TTC549 (cell line): Measurements from ENCODE around the gene FAM53A.

Experiments used
- FAIRE-seq: peaks from 2 replicates; lab custom pipeline; 2012; peaks lifted over from hg19 to GRCh38; lab: Jason Lieb, UNC

FAM53A gene, protein sequence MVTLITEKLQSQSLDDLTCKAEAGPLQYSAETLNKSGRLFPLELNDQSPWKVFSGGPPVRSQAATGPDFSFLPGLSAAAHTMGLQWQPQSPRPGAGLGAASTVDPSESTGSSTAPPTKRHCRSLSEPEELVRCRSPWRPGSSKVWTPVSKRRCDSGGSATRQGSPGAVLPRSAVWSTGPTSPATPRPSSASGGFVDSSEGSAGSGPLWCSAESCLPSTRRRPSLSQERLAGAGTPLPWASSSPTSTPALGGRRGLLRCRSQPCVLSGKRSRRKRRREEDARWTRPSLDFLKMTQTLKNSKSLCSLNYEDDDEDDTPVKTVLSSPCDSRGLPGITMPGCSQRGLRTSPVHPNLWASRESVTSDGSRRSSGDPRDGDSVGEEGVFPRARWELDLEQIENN

DNA sequence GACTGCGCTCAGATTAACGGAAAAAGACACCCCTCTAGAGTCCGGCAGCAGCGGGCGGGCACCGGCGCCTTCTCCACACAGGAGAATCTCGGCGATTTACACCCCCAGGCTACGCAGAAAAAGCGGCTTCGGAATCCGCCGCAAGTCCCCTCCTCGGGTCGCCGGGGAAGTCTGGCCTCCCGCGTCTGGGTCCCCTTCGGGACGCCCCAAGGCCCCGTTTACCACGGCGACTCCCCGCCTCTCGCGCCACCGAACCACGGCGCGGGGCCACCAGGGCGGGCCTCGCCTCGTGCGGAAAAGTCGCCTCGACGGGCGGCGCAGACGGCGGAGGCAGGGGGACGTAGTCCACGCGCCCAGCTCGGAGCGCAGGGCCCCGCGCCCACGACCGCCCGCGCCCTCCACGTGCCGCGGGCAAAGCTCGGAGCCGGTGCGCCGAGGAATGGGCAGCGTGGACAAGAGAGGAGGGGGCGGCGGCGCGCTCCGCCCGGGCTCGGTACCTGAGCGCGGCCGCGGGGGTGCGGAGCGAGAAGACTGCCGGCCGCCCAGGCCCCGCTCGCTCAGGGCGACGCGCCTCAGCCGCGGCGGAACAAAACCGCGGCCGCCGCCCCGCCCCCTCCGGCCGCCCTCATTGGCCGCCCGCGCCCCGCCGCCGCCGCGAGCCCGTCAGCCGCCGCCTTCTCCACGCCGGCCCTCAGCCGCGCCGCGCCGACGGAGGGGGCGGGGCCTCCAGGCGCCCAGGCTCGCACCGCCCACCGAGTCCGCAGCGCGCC is at the start of gene FAM53A:
TSS of gene FAM53A (minus strand) at position 578 of the 770 bp plus-strand sequence. CDS start 15,572 bp downstream, outside the sequence.
- no peak for FAIRE-seq

- no peak for FAIRE-seq
These were observed 48.8 kb upstream of the FAM53A start for GRCh38 chr4:1732911-1733310.

- FAIRE-seq: no peak
These were observed 47.1 kb upstream of the FAM53A start for GRCh38 chr4:1731180-1731579.

GRCh38 chr4:1730532-1731135 is 46.5 kb upstream of the FAM53A start:
- no peak for FAIRE-seq

DNA sequence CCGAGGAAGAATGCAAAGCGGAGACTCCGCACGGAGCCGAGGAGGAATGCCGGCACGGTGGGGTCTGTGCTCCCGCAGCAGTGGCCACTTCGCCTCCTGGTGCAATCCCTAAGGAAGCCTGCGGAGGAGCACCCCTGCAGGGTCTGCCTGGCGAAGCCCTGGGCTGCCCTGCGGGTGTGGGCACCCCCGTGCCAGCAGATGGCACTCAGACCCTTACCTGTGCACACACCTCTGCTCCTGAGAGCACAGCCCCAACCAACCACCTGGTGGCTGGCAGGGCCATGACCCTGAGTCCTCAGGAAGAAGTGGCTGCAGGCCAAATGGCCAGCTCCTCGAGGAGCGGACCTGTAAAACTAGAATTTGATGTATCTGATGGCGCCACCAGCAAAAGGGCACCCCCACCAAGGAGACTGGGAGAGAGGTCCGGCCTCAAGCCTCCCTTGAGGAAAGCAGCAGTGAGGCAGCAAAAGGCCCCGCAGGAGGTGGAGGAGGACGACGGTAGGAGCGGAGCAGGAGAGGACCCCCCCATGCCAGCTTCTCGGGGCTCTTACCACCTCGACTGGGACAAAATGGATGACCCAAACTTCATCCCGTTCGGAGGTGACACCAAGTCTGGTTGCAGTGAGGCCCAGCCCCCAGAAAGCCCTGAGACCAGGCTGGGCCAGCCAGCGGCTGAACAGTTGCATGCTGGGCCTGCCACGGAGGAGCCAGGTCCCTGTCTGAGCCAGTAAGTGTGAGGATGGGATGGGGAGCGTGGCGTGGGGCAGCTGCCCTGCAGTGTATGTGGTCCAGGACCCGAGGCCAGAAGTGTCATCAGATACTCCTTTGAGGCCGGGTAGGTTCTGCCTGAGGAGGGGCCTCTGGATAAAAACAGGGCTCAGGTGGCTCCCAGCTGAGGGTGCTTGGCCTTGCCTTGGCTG is 44.2 kb upstream of the FAM53A start:
- FAIRE-seq: no peak

DNA sequence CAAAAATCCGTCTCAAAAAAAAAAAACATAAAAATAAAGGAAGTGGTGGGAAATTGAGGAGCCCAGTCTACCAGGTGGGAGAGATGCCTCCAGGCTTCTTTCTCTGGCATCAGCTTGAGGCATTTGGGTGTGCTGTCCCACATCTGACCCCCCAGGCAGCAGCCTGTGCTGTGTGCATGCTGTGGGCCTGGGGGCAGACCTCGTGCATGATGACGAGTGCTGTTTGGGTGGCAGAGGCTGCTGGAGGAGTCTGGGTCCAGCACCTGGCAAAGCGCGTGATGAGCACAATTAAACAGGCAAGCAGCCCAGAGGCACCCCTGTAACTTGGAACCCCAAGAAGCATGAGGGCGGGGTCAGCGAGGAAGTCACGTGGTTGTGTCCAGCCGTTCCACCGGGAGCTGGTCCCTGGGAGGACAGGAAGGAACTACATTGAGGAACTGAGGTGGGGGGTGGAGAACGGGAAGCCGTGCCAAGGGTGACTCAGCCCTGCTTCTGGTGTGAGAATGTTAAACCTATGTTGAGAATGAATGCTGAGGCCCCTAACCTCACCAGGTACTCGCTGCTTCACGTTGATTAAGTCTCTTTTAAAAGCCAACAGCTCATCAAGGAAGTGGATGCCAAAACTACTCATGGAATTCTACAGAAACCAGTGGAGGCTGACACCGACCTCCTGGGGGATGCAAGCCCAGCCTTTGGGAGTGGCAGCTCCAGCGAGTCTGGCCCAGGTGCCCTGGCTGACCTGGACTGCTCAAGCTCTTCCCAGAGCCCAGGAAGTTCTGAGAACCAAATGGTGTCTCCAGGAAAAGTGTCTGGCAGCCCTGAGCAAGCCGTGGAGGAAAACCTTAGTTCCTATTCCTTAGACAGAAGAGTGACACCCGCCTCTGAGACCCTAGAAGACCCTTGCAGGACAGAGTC is 43.3 kb upstream of the FAM53A start:
- no peak for FAIRE-seq

GRCh38 chr4:1726146-1726934 is 42.2 kb upstream of the FAM53A start:
- FAIRE-seq: no peak

GRCh38 chr4:1725521-1725920 is 41.4 kb upstream of the FAM53A start:
- no peak for FAIRE-seq

- no peak for FAIRE-seq
These were observed 39.2 kb upstream of the FAM53A start for GRCh38 chr4:1723131-1723801.

DNA sequence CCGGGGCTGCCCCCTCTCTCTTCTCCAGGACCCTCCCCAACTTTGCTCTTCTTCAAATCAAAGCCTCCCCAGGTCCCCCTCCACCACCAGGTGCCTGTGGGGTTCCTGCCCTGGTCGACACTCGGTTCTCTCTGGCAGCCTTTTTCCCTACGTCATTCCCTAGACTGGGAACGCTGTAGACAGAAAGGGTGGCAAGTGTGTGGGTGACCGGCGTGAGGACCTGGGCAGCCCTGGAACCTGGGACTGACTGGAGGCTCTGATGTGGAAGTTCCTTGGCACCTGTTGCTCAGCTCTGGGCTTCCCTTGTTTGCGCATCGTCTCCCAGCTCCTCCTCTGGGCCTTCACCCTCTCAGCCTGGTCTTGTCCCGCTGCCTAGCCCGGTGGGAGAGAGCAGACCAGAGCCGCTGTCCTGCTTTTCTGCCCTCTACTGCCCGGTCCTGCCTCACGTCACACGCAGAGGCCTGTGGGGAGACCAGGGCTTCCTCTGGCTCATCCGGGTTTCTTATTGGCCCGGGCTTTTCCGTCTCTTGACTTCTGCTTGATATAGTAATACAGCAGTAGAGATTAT is 38.5 kb upstream of the FAM53A start:
- no peak for FAIRE-seq

DNA sequence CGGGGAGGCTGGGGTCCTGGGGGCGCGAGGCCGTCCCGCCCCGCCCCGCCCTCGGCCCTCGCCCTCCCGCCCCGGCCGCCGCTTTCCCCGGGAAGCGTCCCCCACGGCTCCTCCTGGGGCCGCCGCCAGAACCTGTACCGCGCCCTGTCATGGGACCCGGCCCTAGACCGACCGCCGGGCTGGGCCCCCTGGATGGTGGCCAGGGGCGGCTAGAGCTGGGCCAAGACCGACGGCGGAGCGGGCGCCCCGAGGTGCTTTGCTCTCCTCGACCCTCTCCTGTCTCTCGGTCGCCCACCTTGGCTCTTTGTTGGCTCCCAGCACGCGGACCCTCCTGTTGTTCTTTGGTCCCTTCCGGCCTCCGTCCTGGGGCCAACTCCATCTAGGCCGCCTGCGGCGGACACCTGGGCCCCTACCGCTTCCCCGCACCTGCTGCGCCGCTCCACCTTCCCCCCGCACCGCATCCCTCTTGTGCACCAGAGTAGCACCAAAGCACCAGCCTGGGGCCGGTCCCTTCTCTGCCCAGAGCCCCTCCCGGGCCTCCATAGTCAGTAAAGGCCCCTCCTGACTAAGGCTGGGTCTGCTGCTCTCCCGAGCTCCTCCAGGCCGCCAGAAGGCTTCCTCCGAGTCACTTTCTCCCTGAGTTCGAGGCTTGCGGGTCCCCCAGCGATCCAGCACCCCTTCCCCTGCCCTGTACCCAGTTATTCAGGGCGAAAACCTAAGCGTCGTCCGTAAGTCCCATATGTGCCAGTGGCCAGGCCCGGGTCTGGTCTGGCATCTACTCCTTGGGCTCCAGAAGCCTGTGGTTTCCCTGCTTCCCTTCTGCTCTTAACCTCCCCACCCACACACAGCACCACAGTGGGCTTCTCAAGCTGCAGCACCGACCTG is 37.8 kb upstream of the FAM53A start:
- FAIRE-seq: no peak

GRCh38 chr4:1721003-1721665 is 37.0 kb upstream of the FAM53A start, which contains the start of the genes TACC3 and TMEM129:
TSS of gene TACC3 (plus strand) at chr4:1721521. CDS start at chr4:1723422, 1,901 bp downstream.
TSS of gene TMEM129 (minus strand) at chr4:1721323. CDS start at chr4:1720837, 486 bp downstream.
- no peak for FAIRE-seq

- no peak for FAIRE-seq
These were observed 36.3 kb upstream of the FAM53A start for GRCh38 chr4:1720163-1720983.

DNA sequence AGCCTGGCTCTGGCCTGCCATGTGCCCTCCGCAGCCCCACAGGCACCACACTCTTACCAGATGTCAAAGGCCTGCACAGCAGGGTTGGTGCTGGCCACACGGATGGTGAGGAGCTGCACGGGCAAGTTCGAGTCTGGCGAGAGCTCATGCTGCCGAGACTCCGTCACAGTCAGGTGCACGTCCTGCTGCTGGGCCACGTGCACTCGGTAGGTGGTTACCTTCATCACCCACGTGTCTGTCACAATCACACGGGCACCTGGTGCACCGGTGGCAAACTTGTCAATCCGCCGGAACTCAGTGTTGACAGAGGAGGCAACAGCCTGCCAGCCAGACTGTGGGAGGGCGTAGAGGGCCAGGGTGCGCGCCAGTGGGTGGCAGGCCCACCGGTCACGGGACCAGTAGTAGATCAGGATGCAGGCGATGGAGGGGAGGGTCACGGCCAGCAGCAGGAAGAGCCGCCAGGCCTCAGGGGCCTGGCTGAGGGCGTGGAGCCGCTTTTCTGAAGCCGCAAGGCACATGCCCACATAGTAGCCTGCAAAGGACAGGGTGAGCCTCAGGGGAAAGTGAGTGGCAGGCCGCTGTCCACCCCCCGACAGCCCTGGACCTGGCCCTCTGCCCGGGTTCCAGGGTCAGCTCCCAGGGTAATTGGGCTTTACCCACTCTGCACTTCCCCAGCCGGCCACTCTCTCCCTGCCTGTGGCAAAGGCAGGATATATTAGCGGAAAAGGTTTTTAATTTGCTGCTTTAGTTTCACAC is 34.2 kb upstream of the FAM53A start:
- FAIRE-seq: no peak
